HG03060 (cell line): Measurements from ENCODE around the gene PCYT2.
"Not testable (repeated sequence)": the region's sequence is repeated elsewhere in the genome, so short reads cannot be mapped to it uniquely, and the experiment has no call there.

Source experiments
- ATAC-seq: cut with Tn5 transposase; IDR thresholded peaks from one replicate; pipeline ENCODE4 v1.9.1; 2021; ENCODE audit warnings: low read depth, moderate number of reproducible peaks; ENCODE audit not compliant: unreplicated experiment

Gene PCYT2

GRCh38 chr17:81927653-81928543 is 16.7 kb upstream of the PCYT2 start, which contains the start of gene MAFG:
Gene MAFG (minus strand): TSS chr17:81927735. CDS start chr17:81923185, 4,550 bp downstream.
- ATAC-seq = peak; percentile 35

GRCh38 chr17:81927152-81927652 is 16.0 kb upstream of the PCYT2 start:
- no peak for ATAC-seq

GRCh38 chr17:81926451-81927151 is 15.4 kb upstream of the PCYT2 start:
- no peak for ATAC-seq

GRCh38 chr17:81925860-81926450 is 14.8 kb upstream of the PCYT2 start:
- no peak for ATAC-seq

GRCh38 chr17:81924557-81925532 is 13.6 kb upstream of the PCYT2 start:
- no peak for ATAC-seq

- ATAC-seq = no peak
These were observed 12.4 kb upstream of the PCYT2 start for GRCh38 chr17:81923302-81924260.

GRCh38 chr17:81922566-81923301 is 11.5 kb upstream of the PCYT2 start:
- no peak for ATAC-seq

GRCh38 chr17:81921996-81922565 is 10.9 kb upstream of the PCYT2 start:
- no peak for ATAC-seq

GRCh38 chr17:81921537-81921862 is 10.3 kb upstream of the PCYT2 start:
- no peak for ATAC-seq

GRCh38 chr17:81920612-81921536 is 9.7 kb upstream of the PCYT2 start:
- no peak for ATAC-seq

- no peak for ATAC-seq
These were observed 7.8 kb upstream of the PCYT2 start for GRCh38 chr17:81918832-81919545.

GRCh38 chr17:81918333-81918669 is 7.1 kb upstream of the PCYT2 start:
- ATAC-seq = not testable (repeated sequence)

GRCh38 chr17:81917565-81918332 is 6.5 kb upstream of the PCYT2 start, which contains the start of gene SIRT7:
Gene SIRT7 (minus strand): TSS chr17:81918176. CDS start chr17:81918131, 45 bp downstream.
- no peak for ATAC-seq

- ATAC-seq = no peak
These were observed 5.2 kb upstream of the PCYT2 start for GRCh38 chr17:81916234-81917001.

- no peak for ATAC-seq
These were observed 4.1 kb upstream of the PCYT2 start for GRCh38 chr17:81915331-81915730.
